Activated T-helper 17 cell treated with anti-CD3 and anti-CD28 coated beads, Interleukin-2, amount 50 U/mL, for 72 hours (primary cell): ENCODE measurements around the gene DDN. TPM values are rescaled to one million over a fixed set of nuclear protein-coding genes. Genes with fewer than 3 reads are reported as not detected.

Experiments
- ATAC-seq: fragments of 150-1000 bp; cut with Tn5 transposase; replicated peaks from 2 replicates; pipeline ENCODE4 v1.10.0; 2021; ENCODE audit warnings: mild to moderate bottlenecking, moderate library complexity
- H3K27ac Mint-ChIP-seq: one replicate; pipeline ENCODE4 v1.8.0; 2022; ENCODE audit warnings: mixed read lengths
- H3K27me3 Mint-ChIP-seq: one replicate; pipeline ENCODE4 v1.8.0; 2022; ENCODE audit warnings: mixed read lengths
- H3K36me3 Mint-ChIP-seq: one replicate; pipeline ENCODE4 v1.8.0; 2022; ENCODE audit warnings: low read depth, mild to moderate bottlenecking, mixed read lengths
- H3K4me1 Mint-ChIP-seq: one replicate; pipeline ENCODE4 v1.8.0; 2022; ENCODE audit warnings: mixed read lengths
- H3K4me3 Mint-ChIP-seq: one replicate; pipeline ENCODE4 v1.8.0; 2022; ENCODE audit warnings: mild to moderate bottlenecking, mixed read lengths
- H3K9me3 Mint-ChIP-seq: one replicate; pipeline ENCODE4 v1.8.0; 2022; ENCODE audit warnings: mixed read lengths
- total RNA-seq, 2 donors: library from RNA; stranded (reverse); gene quantifications; one replicate each; pipeline ENCODE4 v1.2.3, GENCODE V29; 2022

DDN gene
- total RNA-seq, 2 donors from 2014 or later = 0.32 to 1.5 TPM

GRCh38 chr12:49012739-49013138 lies 13.6 kb upstream of the DDN start:
- Mint-ChIP-seq H3K27me3 (no peaks in the 10 kb centered on the region), H3K27ac (no peak overlapping the region), H3K4me3 (no peak overlapping the region), H3K36me3 (peaks cover 89% of the 10 kb centered on the region), H3K4me1 (peaks cover 16% of the 10 kb centered on the region), H3K9me3 (no peaks in the 10 kb centered on the region)
- ATAC-seq = no peak

- H3K27me3 Mint-ChIP-seq = no peaks in the 10 kb centered on the region
- H3K27ac Mint-ChIP-seq = no peak overlapping the region
- H3K4me3 Mint-ChIP-seq = no peak overlapping the region
- H3K4me1 Mint-ChIP-seq = peaks cover 2% of the 10 kb centered on the region
- H3K9me3 Mint-ChIP-seq = no peaks in the 10 kb centered on the region
- H3K36me3 Mint-ChIP-seq = peaks cover 89% of the 10 kb centered on the region
- no peak for ATAC-seq
Observed at GRCh38 chr12:49010092-49010668, 11.0 kb upstream of the DDN start.

- Mint-ChIP-seq H3K27me3 (no peaks in the 10 kb centered on the region), H3K9me3 (no peaks in the 10 kb centered on the region), H3K27ac (no peak overlapping the region), H3K4me1 (no peaks in the 10 kb centered on the region), H3K4me3 (no peak overlapping the region), H3K36me3 (peaks cover 95% of the 10 kb centered on the region)
- ATAC-seq = no peak
Observed at GRCh38 chr12:49008943-49009342, 9.8 kb upstream of the DDN start.

- no peak overlapping the region for H3K27ac Mint-ChIP-seq
- ATAC-seq = no peak
- peaks cover 53% of the 10 kb centered on the region for H3K36me3 Mint-ChIP-seq
- H3K27me3 Mint-ChIP-seq = peaks cover 24% of the 10 kb centered on the region
- H3K4me1 Mint-ChIP-seq = peaks cover 9% of the 10 kb centered on the region
- peak overlapping the region; percentile 68 for H3K4me3 Mint-ChIP-seq
- H3K9me3 Mint-ChIP-seq = no peaks in the 10 kb centered on the region
Observed at GRCh38 chr12:49000346-49000745, 1.2 kb upstream of the DDN start.

- Mint-ChIP-seq H3K9me3 (no peaks in the 10 kb centered on the region), H3K4me3 (peak overlapping the region; percentile 68), H3K36me3 (peaks cover 37% of the 10 kb centered on the region), H3K27me3 (peaks cover 35% of the 10 kb centered on the region), H3K27ac (no peak overlapping the region), H3K4me1 (peaks cover 14% of the 10 kb centered on the region)
- peak; percentile 33 for ATAC-seq
Observed at GRCh38 chr12:48998497-48999353, 450 bp downstream of the DDN start.

GRCh38 chr12:48997719-48998496 lies 1.3 kb downstream of the DDN start:
- ATAC-seq = peak; percentile 20
- peaks cover 14% of the 10 kb centered on the region for H3K4me1 Mint-ChIP-seq
- peak overlapping the region; percentile 68 for H3K4me3 Mint-ChIP-seq
- H3K9me3 Mint-ChIP-seq = no peaks in the 10 kb centered on the region
- no peak overlapping the region for H3K27ac Mint-ChIP-seq
- H3K36me3 Mint-ChIP-seq = peaks cover 29% of the 10 kb centered on the region
- peaks cover 38% of the 10 kb centered on the region for H3K27me3 Mint-ChIP-seq

GRCh38 chr12:48996794-48997718 lies 2.1 kb downstream of the DDN start:
- H3K27me3 Mint-ChIP-seq = peaks cover 36% of the 10 kb centered on the region
- H3K4me3 Mint-ChIP-seq = peak overlapping the region; percentile 57
- H3K36me3 Mint-ChIP-seq = peaks cover 20% of the 10 kb centered on the region
- no peaks in the 10 kb centered on the region for H3K9me3 Mint-ChIP-seq
- no peak overlapping the region for H3K27ac Mint-ChIP-seq
- peaks cover 14% of the 10 kb centered on the region for H3K4me1 Mint-ChIP-seq
- peak; percentile 59 for ATAC-seq

- ATAC-seq = peak; percentile 52
- H3K4me1 Mint-ChIP-seq = peaks cover 14% of the 10 kb centered on the region
- peaks cover 36% of the 10 kb centered on the region for H3K27me3 Mint-ChIP-seq
- peak overlapping the region; percentile 18 for H3K4me3 Mint-ChIP-seq
- no peaks in the 10 kb centered on the region for H3K9me3 Mint-ChIP-seq
- no peak overlapping the region for H3K27ac Mint-ChIP-seq
- H3K36me3 Mint-ChIP-seq = peaks cover 3% of the 10 kb centered on the region
Observed at GRCh38 chr12:48995086-48995879, 3.9 kb downstream of the DDN start.

- H3K27ac Mint-ChIP-seq = no peak overlapping the region
- H3K4me3 Mint-ChIP-seq = peak overlapping the region; percentile 18
- H3K9me3 Mint-ChIP-seq = no peaks in the 10 kb centered on the region
- peaks cover 11% of the 10 kb centered on the region for H3K4me1 Mint-ChIP-seq
- no peaks in the 10 kb centered on the region for H3K36me3 Mint-ChIP-seq
- peaks cover 38% of the 10 kb centered on the region for H3K27me3 Mint-ChIP-seq
- ATAC-seq = no peak
Observed at GRCh38 chr12:48994224-48995085, 4.7 kb downstream of the DDN start.

GRCh38 chr12:48993787-48994186 lies 5.4 kb downstream of the DDN start:
- H3K4me1 Mint-ChIP-seq = peaks cover 9% of the 10 kb centered on the region
- ATAC-seq = no peak
- H3K27ac Mint-ChIP-seq = no peak overlapping the region
- H3K4me3 Mint-ChIP-seq = no peak overlapping the region
- H3K9me3 Mint-ChIP-seq = no peaks in the 10 kb centered on the region
- peaks cover 42% of the 10 kb centered on the region for H3K27me3 Mint-ChIP-seq
- H3K36me3 Mint-ChIP-seq = no peaks in the 10 kb centered on the region

- Mint-ChIP-seq H3K4me3 (no peak overlapping the region), H3K27ac (no peak overlapping the region), H3K4me1 (peaks cover 12% of the 10 kb centered on the region), H3K27me3 (peaks cover 42% of the 10 kb centered on the region), H3K9me3 (no peaks in the 10 kb centered on the region), H3K36me3 (no peaks in the 10 kb centered on the region)
- ATAC-seq = no peak
Observed at GRCh38 chr12:48991247-48992050, 7.7 kb downstream of the DDN start.

- Mint-ChIP-seq H3K27me3 (peaks cover 36% of the 10 kb centered on the region), H3K4me3 (no peak overlapping the region), H3K4me1 (peaks cover 11% of the 10 kb centered on the region), H3K9me3 (no peaks in the 10 kb centered on the region), H3K36me3 (no peaks in the 10 kb centered on the region), H3K27ac (peak overlapping the region; percentile 0)
- ATAC-seq = no peak
Observed at GRCh38 chr12:48990552-48990951, 8.6 kb downstream of the DDN start.
